IPS DF 6.9 (cell line): ENCODE data around the gene SPRR2D.
"Not testable (repeated sequence)": the region's sequence is repeated elsewhere in the genome, so short reads cannot be mapped to it uniquely, and the experiment has no call there.

Source experiments
- DNase-seq: peaks from one replicate; pipeline ENCODE4 v3.0.0-alpha.2; 2013; ENCODE audit warnings: low read depth, low spot score
- H3K27ac ChIP-seq: one replicate; pipeline ENCODE4 v1.5.1; 2013; ENCODE audit warnings: low read length, control low read depth
- H3K27me3 ChIP-seq: 2 replicates; pipeline ENCODE4 v1.6.1; 2013; ENCODE audit warnings: mild to moderate bottlenecking, low read length; ENCODE audit not compliant: control insufficient read depth, insufficient read depth
- H3K36me3 ChIP-seq: 2 replicates; pipeline ENCODE4 v1.6.1; 2013; ENCODE audit warnings: low read length; ENCODE audit not compliant: control insufficient read depth, insufficient read depth
- H3K4me1 ChIP-seq: 2 replicates; pipeline ENCODE4 v1.6.1; 2013; ENCODE audit warnings: low read length; ENCODE audit not compliant: control insufficient read depth, insufficient read depth
- H3K4me3 ChIP-seq: 2 replicates; pipeline ENCODE4 v1.5.1; 2013; ENCODE audit warnings: mild to moderate bottlenecking, low read length
- H3K9me3 ChIP-seq: 2 replicates; pipeline ENCODE4 v1.6.1; 2013; ENCODE audit warnings: low read length, inconsistent platforms; ENCODE audit not compliant: control insufficient read depth, insufficient read depth
- WGBS: extraction: QIAGEN DNeasy Blood & Tissue Kit; methylation state at CpG from one replicate; pipeline ENCODE4 v1.1.7; 2013; ENCODE audit warnings: mixed read lengths, missing lambda C conversion rate; ENCODE audit not compliant: insufficient read length, insufficient coverage; 5-methylcytosine and 5-hydroxymethylcytosine counted together

SPRR2D gene

DNA sequence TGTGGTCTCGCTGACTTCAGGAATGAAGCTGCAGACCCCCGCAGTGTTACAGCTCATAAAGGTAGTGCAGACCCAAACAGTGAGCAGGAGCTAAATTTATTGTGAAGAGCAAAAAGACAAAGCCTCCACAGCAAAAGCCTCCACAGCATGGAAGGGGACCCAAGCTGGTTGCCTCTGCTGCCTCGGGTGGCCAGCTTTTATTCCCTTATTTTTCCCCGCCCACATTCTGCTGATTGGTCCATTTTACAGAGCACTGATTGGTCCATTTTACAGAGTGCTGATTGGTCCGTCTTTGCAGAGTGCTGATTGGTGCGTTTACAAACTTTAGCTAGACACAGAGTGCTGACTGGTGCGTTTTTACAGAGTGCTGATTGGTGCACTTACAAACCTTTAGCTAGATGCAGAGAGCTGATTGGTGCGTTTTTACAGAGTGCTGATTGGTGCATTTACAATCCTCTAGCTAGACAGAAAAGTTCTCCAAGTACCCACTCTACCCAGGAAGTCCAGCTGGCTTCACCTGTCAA, 29.6 kb downstream of the SPRR2D start:
- not testable (repeated sequence) for H3K9me3 ChIP-seq, DNase-seq, H3K27me3 ChIP-seq, H3K4me1 ChIP-seq, H3K36me3 ChIP-seq, H3K27ac ChIP-seq, H3K4me3 ChIP-seq
- WGBS: no CpG with 5 or more reads among the region's 8 CpGs

DNA sequence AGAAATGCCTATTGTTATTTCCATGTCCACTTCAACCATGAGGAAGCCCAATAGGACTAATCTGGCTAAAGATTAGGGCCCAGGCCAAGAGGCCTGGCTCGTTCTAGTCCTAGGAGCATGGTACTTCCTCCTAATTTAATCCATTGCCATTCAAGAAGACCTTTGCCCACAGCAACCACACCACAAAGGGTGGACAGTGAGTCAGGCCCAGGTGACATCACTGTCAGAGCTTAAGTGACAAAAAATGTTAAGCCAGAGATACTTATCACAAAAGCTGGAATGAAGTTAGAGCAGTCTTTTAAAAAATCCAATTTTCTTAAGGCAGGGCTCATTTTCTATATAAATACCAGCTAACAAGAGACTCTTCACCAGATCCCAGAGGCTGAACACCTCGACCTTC, 39.5 kb downstream of the SPRR2D start, which contains the start of gene SPRR3:
Gene SPRR3, plus strand, starts transcription at position 368 of the 400 bp plus-strand sequence. CDS start 1,272 bp downstream, outside the sequence.
- 0 out of 2 replicates have a peak, but pooled peaks cover 1% of the 10 kb centered on the region for H3K4me1 ChIP-seq
- H3K36me3 ChIP-seq: no peaks in the 10 kb centered on the region
- H3K4me3 ChIP-seq: no peak within 1 kb of the TSS
- no peaks in the 10 kb centered on the region for H3K9me3 ChIP-seq
- no CpG with 5 or more reads among the region's 2 CpGs for WGBS
- no peaks in the 10 kb centered on the region for H3K27me3 ChIP-seq
- H3K27ac ChIP-seq: no peak within 1 kb of the TSS
- DNase-seq: no peak

DNA sequence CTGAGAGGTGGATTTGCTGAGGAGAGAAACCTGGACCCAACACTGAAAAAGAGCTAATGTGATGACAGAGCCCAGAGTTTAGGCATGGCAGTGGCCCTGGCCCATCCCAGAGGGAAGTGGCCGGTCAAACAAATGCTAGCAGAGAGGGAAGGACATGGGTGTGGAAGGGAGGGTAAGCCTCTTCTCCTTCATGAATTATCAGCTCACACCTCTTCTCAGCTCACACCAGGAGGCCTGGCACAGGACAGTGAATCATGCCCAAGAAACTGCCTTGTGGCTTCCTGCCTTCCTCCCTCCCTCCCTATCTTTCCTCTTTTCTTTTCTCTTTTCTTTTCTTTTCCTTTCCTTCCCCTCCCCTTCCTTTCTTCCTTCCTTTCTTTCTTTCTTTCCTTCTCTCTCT, 40.6 kb downstream of the SPRR2D start:
- Histone ChIP-seq H3K27me3 (no peaks in the 10 kb centered on the region), H3K9me3 (no peaks in the 10 kb centered on the region), H3K4me3 (no peak overlapping the region), H3K27ac (no peak overlapping the region), H3K4me1 (0 out of 2 replicates have a peak, but pooled peaks cover 1% of the 10 kb centered on the region), H3K36me3 (no peaks in the 10 kb centered on the region)
- DNase-seq: no peak
- no CpG with 5 or more reads among the region's 1 CpG for WGBS

DNA sequence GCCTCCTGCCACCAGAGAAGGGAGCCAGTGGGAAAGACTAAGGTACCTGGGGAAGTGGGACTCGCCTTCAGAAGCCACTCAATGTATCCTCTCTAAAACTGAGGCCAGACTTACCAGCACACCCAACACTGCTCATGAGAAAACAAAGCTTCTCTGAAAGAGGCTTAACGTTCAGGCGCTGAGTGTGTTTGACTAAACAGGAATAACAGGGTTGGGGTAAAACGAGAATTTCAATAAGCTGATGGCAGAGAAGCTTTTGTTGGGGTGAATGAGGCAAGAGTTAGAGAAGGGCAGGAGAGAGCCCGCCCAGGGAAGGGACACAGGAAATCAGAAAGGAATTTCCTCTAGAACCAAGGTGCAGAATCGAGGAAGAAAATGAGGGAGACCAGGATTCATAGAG, 41.1 kb downstream of the SPRR2D start:
- no peaks in the 10 kb centered on the region for H3K9me3 ChIP-seq
- DNase-seq: no peak
- no peaks in the 10 kb centered on the region for H3K27me3 ChIP-seq
- H3K4me3 ChIP-seq: no peak overlapping the region
- no peaks in the 10 kb centered on the region for H3K36me3 ChIP-seq
- no peak overlapping the region for H3K27ac ChIP-seq
- WGBS: no CpG with 5 or more reads among the region's 6 CpGs
- 0 out of 2 replicates have a peak, but pooled peaks cover 1% of the 10 kb centered on the region for H3K4me1 ChIP-seq

DNA sequence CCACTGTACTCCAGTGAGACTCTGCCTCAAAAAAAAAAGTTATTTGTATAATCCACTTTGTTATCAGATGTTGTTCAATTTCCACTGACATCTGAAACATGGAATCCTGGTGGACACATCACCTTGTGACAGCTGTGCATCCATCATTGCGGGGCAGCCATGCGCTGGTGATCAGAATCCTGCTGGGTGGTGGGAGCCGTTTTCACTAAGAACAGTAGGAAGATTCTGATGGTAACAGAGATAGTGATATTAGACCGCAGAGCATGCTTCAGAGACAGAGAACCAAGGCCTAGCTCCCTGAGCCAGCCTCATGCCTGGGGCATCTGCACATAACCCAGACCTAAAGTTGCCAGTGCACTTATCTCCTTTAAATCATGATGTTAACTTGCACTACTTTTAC, 42.4 kb downstream of the SPRR2D start:
- no CpG with 5 or more reads among the region's 4 CpGs for whole genome bisulfite sequencing
- no peak for DNase-seq
- Histone ChIP-seq H3K4me1 (0 out of 2 replicates have a peak, but pooled peaks cover 1% of the 10 kb centered on the region), H3K36me3 (no peaks in the 10 kb centered on the region), H3K9me3 (no peaks in the 10 kb centered on the region), H3K4me3 (no peak overlapping the region), H3K27me3 (no peaks in the 10 kb centered on the region), H3K27ac (no peak overlapping the region)

DNA sequence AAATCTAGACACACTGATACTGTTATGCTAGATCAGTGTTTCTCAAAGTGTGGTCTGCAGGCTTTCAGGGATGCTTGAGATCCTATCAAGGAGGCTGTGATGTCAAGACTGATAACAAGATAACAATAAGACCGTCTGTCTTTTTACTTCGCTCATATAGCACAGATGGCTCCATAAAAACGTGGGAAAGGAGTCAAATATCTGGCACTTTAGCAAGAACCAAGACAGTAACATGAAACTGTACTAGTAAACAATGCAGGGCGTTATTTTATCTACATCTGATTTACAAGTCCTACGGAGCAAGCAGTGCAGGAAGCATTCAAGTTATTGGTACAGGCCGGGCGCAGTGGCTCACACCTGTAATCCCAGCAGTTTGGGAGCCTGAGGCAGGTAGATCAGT, 43.0 kb downstream of the SPRR2D start:
- Histone ChIP-seq H3K4me1 (peaks cover 1% of the 10 kb centered on the region; the same call in 1 of the 2 replicates), H3K27ac (no peak overlapping the region), H3K27me3 (no peaks in the 10 kb centered on the region), H3K9me3 (no peaks in the 10 kb centered on the region), H3K36me3 (no peaks in the 10 kb centered on the region), H3K4me3 (no peak overlapping the region)
- WGBS: no CpG with 5 or more reads among the region's 7 CpGs
- no peak for DNase-seq

DNA sequence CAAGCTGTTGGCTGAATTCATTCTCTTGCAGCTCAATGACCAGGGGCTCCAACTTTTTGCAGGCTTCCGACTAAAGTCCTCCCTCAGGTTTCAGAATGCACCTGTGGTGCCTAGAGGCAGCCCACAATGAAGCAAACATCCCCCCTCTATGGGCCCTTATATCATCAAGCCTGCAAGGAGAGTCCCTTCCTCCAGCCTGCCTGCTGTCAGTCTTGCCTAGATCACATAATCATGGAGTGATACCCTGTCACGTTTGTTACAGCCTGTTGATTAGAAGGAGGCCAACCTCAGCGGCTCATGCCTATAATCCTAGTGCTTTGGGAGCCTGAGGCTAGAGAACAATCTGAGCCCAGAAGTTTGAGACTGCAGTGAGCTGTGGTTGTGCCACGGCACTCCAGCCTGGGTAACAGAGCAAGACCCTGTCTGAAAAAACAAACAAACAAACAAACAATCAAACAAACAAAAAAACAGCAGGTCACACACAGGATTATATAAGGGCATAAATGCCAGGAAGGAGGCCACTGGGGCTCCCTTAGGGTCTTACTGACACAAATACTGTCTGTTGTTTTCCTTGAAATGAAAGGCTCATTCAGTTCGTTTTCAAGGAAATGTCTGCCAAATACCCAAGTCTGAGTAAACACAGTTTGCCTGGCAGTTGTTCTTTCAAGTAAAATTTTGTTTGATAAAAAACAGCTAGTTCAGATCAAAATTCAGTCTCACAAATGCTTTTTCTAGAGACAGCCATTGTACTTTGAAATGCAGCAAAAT, 44.1 kb downstream of the SPRR2D start:
- no peak overlapping the region for H3K4me3 ChIP-seq
- no peaks in the 10 kb centered on the region for H3K36me3 ChIP-seq
- DNase-seq: no peak
- peaks cover 1% of the 10 kb centered on the region; the same call in 1 of the 2 replicates for H3K4me1 ChIP-seq
- no peaks in the 10 kb centered on the region for H3K9me3 ChIP-seq
- WGBS: no CpG with 5 or more reads among the region's 5 CpGs
- H3K27ac ChIP-seq: no peak overlapping the region
- H3K27me3 ChIP-seq: no peaks in the 10 kb centered on the region

DNA sequence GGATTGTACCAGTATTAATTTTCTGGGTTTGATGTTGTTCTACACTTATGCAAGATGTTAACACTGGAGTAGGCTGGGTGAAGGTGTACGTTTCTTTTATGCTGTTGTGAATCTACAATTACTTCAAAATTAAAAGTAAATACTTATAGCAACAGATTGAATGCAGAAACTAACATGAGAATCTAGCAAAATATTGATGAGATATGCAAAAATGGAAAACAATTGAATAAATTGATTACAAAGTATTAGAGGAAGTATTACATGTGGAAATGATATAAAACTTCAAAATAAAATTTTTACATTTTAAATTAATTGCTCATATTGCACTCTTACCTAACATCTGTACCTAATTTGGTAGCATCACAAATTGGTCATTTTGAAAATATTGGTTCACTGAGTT, 45.1 kb downstream of the SPRR2D start:
- no peaks in the 10 kb centered on the region for H3K9me3 ChIP-seq
- peaks cover 1% of the 10 kb centered on the region; the same call in 1 of the 2 replicates for H3K4me1 ChIP-seq
- H3K27ac ChIP-seq: no peak overlapping the region
- no peak overlapping the region for H3K4me3 ChIP-seq
- DNase-seq: no peak
- no CpG with 5 or more reads among the region's 1 CpG for WGBS
- H3K36me3 ChIP-seq: no peaks in the 10 kb centered on the region
- no peaks in the 10 kb centered on the region for H3K27me3 ChIP-seq

DNA sequence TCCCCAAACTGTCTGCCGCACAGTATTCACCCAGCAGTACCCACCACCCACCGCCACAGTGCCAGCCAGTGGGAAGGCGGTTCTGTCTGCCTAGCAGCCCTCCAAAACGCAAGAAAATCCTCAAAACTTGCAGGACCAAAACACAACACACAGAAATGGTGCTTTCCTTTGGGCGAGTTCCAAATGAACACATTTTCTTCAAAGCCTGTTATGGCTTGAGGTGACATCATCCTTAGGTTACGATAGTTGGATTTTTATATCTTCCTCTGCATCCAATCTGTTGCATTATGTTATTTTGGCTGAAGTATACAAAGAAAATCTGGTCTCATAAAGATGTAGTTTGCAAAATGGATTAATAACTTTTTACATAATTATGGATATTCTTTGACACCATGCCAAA, 47.7 kb downstream of the SPRR2D start:
- no peaks in the 10 kb centered on the region for H3K9me3 ChIP-seq
- no peak for DNase-seq
- H3K4me3 ChIP-seq: no peak overlapping the region
- H3K36me3 ChIP-seq: no peaks in the 10 kb centered on the region
- peaks cover 1% of the 10 kb centered on the region; the same call in 1 of the 2 replicates for H3K4me1 ChIP-seq
- H3K27ac ChIP-seq: no peak overlapping the region
- no peaks in the 10 kb centered on the region for H3K27me3 ChIP-seq
- WGBS: no CpG with 5 or more reads among the region's 6 CpGs
